GM21390 (cell line): Measurements from ENCODE around the gene LST1.
"Not testable (repeated sequence)": the region's sequence is repeated elsewhere in the genome, so short reads cannot be mapped to it uniquely, and the experiment has no call there.

Experiments
- ATAC-seq: cut with Tn5 transposase; IDR thresholded peaks from one replicate; pipeline ENCODE4 v1.9.1; 2021; ENCODE audit not compliant: unreplicated experiment

LST1 gene

GRCh38 chr6:31580438-31580740 lies 5.7 kb upstream of the LST1 start:
- ATAC-seq: no peak

- peak; percentile 63 for ATAC-seq
These were observed 5.2 kb upstream of the LST1 start for GRCh38 chr6:31580807-31581433.

GRCh38 chr6:31581434-31582229 lies 4.4 kb upstream of the LST1 start:
- ATAC-seq: no peak

- ATAC-seq: no peak
These were observed 3.8 kb upstream of the LST1 start, which contains the start of gene LTB for GRCh38 chr6:31582230-31582643. TSS of gene LTB (minus strand) at chr6:31582424. CDS start at chr6:31582417, 7 bp downstream.

- no peak for ATAC-seq
These were observed 586 bp upstream of the LST1 start for GRCh38 chr6:31585491-31585890.

GRCh38 chr6:31586599-31587281 lies 663 bp downstream of the LST1 start:
- no peak for ATAC-seq

GRCh38 chr6:31587791-31588777 lies 2.0 kb downstream of the LST1 start:
- ATAC-seq: no peak

GRCh38 chr6:31588871-31589650 lies 3.0 kb downstream of the LST1 start:
- no peak for ATAC-seq

GRCh38 chr6:31590691-31591090 lies 4.6 kb downstream of the LST1 start:
- ATAC-seq: not testable (repeated sequence)

- no peak for ATAC-seq
These were observed 6.3 kb downstream of the LST1 start for GRCh38 chr6:31592396-31592771.

GRCh38 chr6:31597006-31597405 lies 10.9 kb downstream of the LST1 start:
- no peak for ATAC-seq

GRCh38 chr6:31607317-31607716 lies 21.2 kb downstream of the LST1 start:
- ATAC-seq: no peak

GRCh38 chr6:31609519-31610406 lies 23.7 kb downstream of the LST1 start:
- ATAC-seq: no peak

- ATAC-seq: no peak
These were observed 24.9 kb downstream of the LST1 start for GRCh38 chr6:31610968-31611367.

GRCh38 chr6:31614075-31614619 lies 28.1 kb downstream of the LST1 start:
- no peak for ATAC-seq

- no peak for ATAC-seq
These were observed 28.9 kb downstream of the LST1 start, which contains the start of gene AIF1 for GRCh38 chr6:31614684-31615578. TSS of gene AIF1 (plus strand) at chr6:31615234. CDS start at chr6:31615330, 96 bp downstream.

GRCh38 chr6:31615748-31616147 lies 29.7 kb downstream of the LST1 start:
- ATAC-seq: no peak

GRCh38 chr6:31617010-31617409 lies 30.9 kb downstream of the LST1 start:
- no peak for ATAC-seq
